Esophagus muscularis mucosa (tissue), 4 donors: ENCODE results near the gene ATF6B.

Source experiments
- EP300 ChIP-seq: sonication (generic); formaldehyde crosslinking; IDR thresholded peaks from one replicate; pipeline ENCODE4 v1.6.1; 2017; ENCODE audit warnings: antibody characterized with exemption
- POLR2A ChIP-seq: fragments of 450-650 bp; IDR thresholded peaks from one replicate; pipeline ENCODE4 v1.6.1; 2017; ENCODE audit warnings: antibody characterized with exemption, moderate library complexity, mild to moderate bottlenecking, low read depth
- POLR2AphosphoS5 ChIP-seq, 2 donors: sonication (generic); formaldehyde crosslinking; IDR thresholded peaks; one replicate each; pipeline ENCODE4 v1.6.1; 2017; ENCODE audit warnings: antibody characterized with exemption in 2 of 2
- TF ChIP-seq, protein P1 (sequence below), 3 experiments: fragments of 200-600 bp in 2 of 3; fragments of 450-650 bp in 1 of 3; sonication (generic) in 2 of 3; IDR thresholded peaks; one replicate each; pipeline ENCODE4 v1.5.1; 2017 to 2019; ENCODE audit warnings: antibody characterized with exemption in 3 of 3, mild to moderate bottlenecking in 2 of 3, moderate library complexity in 1 of 3

DNA sequence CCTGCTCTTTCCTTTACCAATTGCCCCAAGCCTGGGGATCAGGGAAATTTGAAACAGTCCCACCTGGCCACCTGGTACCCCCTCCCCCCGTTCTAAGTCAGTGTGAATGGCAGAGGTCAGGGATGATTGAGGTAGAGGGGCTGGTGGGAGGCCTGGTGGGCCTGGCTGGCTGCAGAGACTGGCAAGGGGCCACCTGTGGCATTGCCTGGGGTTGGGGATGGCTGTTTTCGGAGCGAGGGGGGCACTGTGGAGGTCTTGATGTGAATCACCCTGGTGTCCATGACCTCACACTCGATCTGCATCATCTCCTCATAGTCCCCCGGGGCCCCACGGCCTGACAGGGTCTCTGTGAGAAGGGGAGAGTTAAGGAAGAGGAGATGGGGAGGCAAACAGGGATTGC is 12.4 kb downstream of the ATF6B start:
- no peak for TF ChIP-seq EP300
- TF ChIP-seq, protein P1, sequence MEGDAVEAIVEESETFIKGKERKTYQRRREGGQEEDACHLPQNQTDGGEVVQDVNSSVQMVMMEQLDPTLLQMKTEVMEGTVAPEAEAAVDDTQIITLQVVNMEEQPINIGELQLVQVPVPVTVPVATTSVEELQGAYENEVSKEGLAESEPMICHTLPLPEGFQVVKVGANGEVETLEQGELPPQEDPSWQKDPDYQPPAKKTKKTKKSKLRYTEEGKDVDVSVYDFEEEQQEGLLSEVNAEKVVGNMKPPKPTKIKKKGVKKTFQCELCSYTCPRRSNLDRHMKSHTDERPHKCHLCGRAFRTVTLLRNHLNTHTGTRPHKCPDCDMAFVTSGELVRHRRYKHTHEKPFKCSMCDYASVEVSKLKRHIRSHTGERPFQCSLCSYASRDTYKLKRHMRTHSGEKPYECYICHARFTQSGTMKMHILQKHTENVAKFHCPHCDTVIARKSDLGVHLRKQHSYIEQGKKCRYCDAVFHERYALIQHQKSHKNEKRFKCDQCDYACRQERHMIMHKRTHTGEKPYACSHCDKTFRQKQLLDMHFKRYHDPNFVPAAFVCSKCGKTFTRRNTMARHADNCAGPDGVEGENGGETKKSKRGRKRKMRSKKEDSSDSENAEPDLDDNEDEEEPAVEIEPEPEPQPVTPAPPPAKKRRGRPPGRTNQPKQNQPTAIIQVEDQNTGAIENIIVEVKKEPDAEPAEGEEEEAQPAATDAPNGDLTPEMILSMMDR (IDR thresholded peaks at IDR 0.05) = no peak
- TF ChIP-seq POLR2AphosphoS5 (IDR thresholded peaks at IDR 0.05) = no peak
- no peak for TF ChIP-seq POLR2A
